ENCODE data around the gene MCTP1.

MCTP1 gene

DNA sequence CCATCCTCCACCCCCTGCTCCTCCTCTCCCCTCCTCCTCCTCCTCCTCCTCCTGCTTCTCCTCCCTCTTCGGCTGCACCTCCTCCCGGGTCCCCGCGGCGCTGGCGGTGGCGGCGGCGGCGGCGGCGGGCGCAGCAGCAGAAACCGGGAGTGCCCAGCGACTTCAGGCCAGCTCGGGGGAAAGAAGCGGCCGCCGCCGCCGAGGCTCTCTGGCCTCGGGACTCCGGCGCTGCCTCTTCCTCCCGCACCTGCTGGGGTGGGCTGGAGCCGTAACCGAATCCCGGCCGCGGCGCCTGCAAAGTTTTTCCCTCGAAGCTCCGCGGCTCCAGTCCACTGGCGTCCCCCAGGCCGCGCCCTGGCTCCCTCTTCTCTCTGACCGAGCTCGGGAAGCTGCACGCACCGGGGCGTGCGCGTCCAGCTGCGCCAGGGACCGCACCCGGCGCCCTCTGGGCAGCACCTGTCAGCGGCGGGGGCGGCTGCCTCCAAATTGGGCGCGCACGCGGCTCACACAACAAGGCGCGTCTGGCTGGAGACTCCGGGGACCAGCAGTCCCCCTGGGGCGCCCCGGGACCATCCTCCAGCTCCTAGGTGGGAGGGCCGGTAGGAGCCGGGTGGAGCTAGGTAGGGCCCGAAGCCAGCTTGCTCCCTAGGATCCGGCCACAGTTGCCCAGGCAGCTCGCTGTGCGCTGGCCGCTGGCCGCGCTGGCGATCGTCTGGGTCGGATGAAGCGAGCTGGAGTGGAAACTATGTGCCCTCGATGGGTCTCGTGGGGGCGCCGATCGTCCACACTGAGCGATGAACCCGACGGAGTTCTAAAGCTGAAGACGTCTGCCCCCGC is at the start of gene MCTP1:
Gene MCTP1 (minus strand): TSS at position 523 of the 837 bp plus-strand sequence.
- DNase-seq (ENCODE audit: low spot score): no peak

DNA sequence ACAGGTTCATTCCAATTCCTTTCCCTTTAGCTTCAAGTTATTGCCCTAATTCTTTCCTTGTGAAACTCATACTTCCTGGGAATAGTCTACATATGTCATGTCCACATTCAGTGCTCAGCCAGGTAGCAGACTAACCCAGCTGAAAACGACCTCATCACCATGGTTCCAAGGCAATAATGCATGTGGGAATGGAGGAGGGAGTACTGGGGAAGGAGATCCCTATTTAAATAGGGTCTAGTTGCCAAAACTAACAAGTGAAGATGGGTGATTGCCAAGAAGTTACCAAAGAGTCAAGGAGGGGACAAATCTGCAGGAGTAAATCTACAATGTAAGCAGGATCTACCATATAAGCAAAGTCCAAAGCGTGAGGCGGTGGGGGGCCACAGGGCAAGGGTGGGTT is 47.3 kb upstream of the MCTP1 start:
- DNase-seq (ENCODE audit: low spot score): no peak

DNA sequence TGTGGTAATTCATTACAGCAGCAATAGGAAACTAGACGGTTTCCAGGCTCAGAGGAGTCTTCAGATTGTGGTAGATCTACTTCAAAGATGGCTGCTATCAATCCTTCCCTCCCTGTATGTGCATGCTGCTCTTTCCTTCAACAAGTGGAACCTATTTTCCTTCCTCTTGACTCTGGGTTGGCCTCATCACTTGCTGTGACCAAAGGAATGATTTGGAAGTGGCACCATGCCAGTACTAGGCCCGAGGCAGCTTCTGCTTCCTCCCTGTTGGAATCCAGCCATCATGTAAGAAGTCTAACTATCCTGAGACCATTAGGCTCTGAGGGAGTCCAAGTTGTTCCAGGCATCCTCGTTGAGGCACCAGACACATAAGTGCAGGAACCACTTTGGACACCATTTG is 46.5 kb upstream of the MCTP1 start:
- no peak for DNase-seq (ENCODE audit: low spot score)

DNA sequence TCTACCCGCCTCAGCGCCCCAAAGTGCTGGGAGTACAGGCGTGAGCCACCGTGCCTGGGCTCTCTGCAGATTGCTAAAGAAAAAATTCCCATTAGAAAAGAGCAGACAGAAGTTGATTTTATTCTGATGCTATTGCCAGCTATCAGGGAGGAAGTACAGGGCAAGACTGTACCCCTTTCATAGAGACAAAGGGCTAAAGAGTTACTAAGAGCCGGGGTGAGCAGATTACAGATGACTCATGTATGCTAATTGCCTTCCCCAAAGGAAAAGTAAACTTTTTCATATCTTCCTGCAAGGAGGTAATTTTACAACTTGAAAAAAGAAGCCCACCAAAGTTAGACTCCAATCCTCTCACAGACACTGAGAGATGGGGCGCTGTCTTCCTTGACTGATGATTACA is 42.3 kb upstream of the MCTP1 start:
- no peak for DNase-seq (ENCODE audit: low spot score)

DNA sequence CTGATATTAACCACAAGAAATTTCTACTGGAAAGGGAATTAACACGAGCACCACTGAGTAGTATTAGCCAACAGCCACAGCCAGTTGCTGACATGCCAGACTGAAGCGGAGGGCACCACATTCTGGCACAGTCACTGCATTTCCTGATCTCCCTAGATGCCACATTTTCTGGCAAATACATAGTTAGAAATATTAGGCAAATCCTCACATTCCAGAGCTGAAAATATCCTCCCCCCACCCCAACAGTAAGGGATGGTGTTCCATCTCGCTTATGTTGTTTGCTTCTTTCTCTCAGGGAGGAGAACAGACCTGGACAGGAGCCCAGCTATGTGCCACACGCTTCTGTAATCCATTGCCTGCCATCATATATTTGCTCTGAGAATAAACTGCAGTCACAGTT is 32.8 kb upstream of the MCTP1 start:
- no peak for DNase-seq (ENCODE audit: low spot score)

DNA sequence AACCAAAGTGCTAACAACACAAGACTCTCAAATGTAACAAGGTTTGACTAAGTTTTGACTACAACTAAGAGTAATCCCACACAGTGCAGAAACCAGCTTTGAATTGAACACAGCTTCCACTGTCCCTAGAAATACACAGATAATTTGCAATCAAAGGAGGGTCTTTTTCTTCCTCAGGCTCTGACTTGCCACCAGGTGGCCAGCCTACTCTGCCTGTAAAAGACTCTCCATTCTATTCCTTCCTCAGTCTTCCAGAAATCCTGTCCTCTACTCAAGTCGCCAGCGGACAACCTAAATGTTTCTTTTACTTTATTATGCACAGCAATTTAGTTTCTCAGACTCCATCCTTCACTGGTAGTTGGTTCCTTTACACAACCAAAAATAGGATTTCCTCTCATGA is 32.2 kb upstream of the MCTP1 start:
- no peak for DNase-seq (ENCODE audit: low spot score)

DNA sequence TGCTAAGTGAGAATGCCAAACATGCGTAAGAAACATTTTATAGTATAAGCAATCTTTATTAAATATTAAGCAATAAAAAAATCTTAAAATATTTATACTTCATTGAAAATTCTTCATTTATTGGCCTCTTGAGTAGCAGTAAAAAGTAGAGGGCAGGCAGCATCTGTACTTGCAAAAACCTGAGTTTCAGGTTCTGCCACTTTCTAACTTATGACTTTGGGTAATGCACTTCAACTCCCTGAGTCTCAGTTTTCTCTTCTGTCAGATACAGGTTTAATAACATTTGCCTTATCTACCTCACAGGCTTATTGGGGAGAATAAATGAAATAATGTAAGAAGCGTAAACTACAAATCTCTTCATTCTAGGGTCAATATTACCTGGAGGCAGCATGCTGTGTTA is 19.8 kb upstream of the MCTP1 start:
- no peak for DNase-seq (ENCODE audit: low spot score)

DNA sequence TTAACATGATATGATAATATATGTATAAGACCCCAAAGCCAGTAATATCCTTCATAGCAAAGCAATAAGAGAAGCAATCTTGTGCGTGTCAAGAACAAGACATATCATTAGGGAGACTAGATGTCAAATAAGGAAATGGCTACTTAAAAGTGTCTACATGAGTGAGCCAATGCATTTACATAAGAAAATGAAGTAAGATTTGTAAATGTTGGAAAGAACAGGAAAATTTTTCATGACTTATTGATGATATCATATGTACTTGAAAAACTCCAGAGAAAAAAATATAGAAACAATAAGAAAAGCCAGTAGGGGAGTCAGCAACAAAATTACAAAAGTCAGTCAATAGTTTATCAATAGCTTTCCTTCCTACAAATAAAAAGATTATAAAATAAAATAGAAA is 13.8 kb upstream of the MCTP1 start:
- no peak for DNase-seq (ENCODE audit: low spot score)

DNA sequence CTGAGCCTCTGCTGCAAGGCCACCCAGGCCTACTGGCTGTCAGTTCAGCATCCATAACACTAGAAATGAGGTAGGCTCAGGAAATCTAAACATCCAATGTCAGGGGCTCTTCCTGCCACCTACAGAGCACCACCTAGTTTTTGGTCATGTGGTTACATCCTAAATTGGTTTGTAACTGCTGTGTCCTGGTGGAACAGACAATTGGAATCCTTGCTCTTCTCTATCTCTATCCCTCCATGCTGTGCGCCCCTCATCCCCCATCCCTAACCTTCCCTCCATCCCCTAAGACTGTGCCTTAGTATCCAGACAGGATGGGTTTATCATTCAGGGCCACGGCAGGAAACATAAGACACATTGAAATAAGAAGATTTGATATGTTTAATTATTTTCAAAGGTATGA is 11.4 kb upstream of the MCTP1 start:
- DNase-seq (ENCODE audit: low spot score): no peak

DNA sequence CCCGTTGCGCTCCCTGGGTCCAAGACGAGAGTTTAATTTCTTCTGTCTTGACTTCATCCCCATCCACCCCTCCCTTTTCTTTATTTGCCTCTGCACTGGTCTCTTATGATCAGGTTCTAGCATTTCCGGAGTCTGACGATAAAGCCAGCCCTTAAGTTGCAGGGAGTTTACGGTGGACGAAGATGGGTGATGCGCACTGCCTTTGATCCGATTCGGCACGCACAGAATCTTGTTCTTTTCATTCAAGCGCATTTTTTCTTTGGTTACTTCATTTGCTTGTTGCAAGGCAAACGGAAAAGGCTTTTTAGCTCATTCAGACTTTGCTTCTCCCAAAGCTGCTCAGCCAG is 488 bp upstream of the MCTP1 start:
- no peak for DNase-seq (ENCODE audit: low spot score)

DNA sequence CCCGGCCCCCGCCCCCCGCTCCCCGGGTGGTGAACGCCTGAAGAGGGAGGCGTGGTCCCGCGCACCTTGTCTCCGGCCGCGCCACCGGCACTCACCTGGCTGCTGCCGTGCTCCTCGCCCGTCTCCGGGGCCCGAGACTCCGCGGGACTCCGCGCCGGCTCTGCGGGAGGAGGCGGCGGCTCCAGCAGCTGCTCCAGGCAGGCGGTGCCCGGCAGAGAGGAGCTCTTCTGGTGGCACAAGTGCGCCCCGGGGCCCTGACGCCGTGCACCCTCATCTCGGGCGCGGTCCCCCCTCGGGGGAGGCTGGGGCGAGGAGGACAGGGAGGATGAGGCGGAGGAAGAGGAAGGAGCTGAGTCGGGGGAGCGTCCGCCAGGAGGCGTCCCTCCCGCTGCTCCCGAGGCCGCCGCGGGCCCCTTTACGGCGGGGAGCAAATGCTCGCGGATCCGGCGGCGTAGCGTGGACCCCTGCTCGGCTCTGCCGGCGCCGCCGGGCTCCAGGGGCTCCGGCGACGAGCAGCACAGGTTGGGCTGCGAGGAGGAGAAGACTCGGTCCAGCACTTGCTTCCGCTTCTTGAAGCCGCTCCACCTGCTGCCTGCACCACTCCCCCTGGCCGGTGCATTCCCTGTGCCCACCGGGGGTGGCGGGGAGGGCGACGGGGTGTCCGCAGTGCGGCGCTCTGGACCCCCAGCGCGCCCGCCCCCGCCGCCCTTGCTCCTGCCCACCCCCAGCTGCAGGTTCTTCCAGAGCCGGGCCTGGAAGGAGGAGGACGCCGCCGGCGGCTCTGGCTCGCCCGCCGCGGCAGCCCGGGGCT is 928 bp downstream of the MCTP1 start:
- no peak for DNase-seq (ENCODE audit: low spot score)

DNA sequence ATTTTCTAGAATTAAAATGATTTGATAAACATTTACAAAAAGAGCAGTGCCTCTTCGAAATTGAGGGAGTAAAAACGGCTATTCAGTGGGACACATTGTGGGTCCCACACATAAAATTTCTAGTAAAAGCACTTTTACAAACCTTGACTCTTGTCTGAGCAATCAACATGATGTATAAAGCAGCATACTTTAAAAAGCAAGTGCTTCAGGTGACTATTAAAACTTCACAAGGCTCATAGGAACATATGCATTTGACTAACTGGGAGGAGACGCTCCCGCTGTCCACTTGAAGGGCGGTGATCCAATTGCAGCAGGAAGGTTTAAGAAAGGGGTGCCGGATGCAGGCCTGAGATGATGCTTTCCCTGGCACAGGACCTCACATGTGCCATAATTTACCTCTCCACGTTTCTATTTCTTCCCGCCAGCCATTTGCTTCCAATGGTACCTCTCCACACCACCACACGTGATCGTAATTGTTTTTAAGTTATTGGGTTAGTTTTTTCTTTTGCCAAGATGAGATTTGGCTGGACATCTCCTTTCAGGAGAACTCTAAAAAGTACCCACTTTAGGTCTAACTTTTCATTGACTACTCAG is 1.8 kb downstream of the MCTP1 start:
- no peak for DNase-seq (ENCODE audit: low spot score)

DNA sequence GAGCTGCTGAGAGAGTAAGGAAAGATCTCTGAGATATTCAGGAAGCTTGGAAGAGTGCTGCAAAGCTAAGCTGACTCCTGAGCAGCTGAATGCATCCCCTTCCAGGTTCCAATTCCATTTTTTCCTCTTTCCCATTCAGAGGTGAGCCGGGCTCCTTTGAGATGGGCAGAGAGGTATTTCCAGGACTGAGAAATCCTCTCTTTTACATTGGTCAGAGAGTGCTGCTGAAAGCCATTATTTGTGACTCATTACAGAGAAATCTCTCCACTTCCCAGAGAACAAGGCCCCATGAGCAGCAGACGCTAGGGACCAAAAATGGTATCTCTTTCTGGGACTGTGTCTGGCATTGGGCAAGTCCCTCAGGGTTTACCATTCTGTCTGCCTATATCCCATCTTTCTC is 3.7 kb downstream of the MCTP1 start:
- no peak for DNase-seq (ENCODE audit: low spot score)

DNA sequence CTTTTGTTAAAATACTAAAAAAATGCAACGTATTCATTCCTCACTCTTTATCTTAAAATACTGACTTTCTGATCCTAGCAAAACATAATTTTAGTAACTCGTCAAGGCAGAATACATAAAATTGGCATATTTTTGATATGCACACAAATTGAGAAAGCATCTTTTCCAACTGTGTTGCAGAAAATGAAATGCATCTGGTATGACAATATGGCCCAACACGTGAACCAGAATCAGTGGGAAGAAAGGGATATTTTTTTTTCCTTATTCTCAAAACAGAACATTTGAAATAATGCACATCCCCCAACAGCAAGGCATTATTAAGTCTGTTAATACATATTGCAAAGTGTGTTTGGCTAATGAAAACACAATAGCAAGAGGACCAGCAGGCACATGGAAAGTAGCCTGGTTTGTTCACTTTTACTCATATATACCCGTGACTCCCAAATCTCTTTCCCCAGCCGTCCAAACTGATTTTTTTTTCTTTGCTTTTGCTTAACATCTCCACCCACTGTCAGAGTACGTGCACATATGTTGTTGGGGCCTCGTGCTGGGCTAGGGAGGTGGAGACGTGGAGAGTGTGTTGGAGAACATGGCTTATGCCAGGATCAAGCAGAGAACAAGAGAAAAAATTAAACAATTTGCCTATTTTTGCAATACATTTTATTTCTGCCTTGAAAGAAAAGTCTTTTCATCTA is 4.3 kb downstream of the MCTP1 start:
- DNase-seq (ENCODE audit: low spot score): no peak

DNA sequence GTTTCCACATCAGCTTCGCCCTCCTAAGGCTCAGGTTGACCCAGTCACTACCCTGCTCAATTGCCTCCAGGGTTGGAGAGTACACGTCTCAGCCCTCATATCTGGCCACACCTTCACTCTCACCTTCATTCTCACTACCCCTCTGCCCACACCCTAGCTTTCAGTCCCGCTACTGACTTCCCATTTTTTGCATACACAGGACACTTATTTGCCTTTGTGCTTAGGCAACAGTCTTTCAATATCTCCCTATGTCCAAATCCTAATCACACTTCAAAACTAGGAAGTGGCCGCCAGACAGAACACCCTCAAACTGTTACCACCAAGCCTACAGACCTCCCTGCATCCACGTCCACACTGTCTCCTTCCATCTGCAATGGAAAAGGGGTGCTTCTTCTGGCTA is 10.9 kb downstream of the MCTP1 start:
- DNase-seq (ENCODE audit: low spot score): no peak

DNA sequence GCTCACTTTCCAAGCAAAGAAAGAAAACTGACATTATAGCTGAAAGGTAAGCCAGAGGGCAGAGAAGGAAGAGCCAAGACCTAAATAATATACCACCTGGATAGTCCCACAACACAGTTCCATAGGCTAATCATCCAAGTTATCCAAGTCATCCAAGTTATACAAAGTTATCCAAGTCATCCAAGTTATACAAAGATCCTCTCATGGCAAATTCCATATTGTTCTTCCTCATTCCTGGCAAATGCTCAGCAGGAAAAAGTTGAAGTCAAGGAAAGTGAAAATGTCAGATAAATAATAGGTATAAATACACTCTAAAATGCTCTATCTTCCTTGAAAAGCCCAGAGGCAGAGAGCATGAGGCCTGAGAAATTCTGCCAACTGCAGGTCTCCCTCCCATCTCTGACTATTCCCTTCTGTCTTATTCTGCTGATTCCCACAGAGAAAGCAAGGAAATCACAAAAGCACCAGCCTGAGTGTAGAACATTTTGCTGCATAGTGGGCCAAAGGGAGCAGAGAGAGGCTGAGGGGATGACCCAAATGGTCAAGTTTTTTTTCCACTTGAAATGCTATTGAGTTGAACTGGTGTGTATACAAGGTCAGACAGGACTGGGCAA is 12.5 kb downstream of the MCTP1 start:
- no peak for DNase-seq (ENCODE audit: low spot score)

DNA sequence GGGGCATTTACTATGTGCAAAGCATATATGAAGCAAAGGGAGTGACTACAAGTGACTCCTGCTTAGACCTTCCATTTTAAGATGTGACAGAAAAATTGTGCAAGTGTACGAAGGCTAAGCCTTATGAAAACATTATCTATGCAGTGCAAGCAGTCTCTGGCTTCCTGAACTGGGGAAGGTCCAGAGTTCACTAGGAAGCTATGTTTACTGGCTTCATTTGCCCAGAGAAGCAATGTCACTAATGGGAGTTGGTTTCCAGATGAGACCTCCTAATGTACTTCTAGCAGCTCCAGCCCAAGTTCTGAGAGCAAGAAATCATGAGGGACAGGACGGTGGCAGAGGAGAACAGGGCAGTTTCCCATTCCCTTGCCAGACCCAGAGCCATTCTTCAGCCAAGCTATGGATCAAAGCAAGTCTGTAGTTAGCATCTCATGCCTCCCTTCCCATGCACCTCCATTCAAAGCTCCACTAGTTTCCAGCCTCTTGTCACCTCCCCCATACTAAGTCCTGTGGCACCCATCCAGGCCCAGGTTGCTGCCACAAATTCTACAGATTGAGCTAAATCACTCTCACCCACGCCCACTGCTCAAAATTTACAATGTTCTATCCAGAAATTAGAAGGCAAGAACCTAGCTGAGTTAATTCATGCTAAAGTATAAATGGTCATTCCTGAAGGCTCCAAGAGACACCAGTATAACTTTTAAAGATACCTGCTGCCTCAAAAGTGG is 21.8 kb downstream of the MCTP1 start:
- DNase-seq (ENCODE audit: low spot score): no peak

DNA sequence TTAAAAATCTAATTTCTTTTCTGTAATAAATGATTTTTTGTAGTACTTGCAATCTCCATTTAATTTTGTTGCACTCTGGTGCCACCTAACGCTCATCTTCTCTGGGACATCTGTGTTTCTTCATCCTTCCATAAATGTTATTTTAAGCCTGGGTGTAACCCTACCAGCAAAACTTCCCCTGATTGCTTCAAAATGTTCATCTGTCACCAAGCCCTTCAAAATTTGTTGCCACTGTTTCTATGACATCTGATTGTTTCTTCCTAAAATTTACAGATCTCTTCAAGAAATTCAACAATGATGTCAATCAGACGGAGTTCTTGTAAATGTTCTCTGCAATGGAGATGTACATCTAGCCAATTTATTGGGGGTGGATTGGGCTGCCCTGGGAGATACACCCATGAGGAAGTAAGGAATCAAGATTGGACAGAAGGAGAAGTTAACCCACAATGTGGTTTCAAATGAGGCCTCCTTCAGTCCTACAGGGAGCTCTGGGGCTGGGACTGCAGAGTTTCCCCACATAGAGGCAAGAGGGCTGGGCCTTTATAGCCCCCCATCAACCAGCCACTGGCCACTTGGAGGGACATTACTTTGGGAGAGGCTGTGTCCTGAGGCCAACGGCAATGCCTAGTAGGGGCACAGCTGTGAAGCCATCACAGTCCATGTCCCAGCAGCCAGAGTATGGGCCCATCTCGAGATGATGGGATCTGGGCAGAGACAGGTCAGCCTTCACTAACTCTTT is 23.3 kb downstream of the MCTP1 start:
- peak; percentile 1 for DNase-seq (ENCODE audit: low spot score)

DNA sequence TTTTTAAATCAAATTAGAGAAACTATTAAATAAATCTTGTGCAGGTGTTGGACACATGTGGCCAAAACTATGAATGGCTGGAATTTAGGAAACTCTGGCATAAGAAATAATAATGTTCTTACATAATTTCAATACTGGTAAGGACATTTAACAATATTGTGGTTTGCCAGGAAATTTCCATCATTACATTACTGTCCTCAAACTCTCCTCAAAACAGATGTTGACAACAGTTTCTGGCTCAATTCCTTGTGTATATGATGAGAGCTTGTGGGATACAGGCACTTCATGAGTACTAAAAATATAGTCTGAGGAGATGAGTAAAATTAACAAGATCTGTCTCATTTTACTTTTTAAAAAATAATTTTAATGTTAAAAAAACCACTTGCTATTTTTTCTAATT is 27.9 kb downstream of the MCTP1 start:
- DNase-seq (ENCODE audit: low spot score): no peak

DNA sequence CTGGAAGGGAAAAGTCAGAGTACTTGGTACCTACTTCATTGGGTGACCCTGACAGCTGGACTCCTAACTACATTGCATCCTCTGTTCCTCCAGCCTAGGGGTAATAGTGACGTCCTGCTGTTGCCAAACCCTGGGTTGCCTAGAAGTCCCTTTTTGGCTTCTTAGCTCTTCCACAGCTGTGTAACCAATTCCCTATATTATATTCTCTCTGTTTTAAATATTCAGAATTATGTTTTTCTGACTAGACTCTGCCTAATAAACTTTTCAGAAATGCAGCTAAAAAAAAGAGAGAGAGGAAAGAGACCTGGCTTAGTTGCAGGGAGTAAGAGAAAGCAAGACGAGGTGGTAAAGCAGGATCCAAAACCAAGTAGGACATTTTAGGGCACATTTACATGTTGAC is 28.4 kb downstream of the MCTP1 start:
- no peak for DNase-seq (ENCODE audit: low spot score)

DNA sequence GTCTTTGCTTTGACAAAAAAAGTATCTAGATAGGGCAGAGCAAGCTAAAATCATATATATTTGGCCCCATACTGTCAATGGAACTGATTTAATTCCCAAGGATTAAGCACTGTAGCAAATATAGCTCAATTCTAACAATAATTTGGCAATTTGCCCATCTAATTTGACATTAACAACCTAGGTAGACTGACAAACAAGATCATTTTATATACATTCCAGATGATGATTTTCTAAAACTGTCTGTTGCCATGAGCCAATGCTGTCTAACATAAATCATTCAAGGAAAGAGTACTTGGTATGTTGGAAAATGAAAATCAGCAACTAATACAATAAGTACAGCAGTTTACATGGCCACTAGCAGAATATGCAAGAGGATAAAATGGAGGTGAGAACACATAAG is 32.1 kb downstream of the MCTP1 start:
- no peak for DNase-seq (ENCODE audit: low spot score)
